Measurements from ENCODE around the gene WIPF3.
"Not testable (repeated sequence)": the region's sequence is repeated elsewhere in the genome, so short reads cannot be mapped to it uniquely, and the experiment has no call there.

WIPF3 gene

DNA sequence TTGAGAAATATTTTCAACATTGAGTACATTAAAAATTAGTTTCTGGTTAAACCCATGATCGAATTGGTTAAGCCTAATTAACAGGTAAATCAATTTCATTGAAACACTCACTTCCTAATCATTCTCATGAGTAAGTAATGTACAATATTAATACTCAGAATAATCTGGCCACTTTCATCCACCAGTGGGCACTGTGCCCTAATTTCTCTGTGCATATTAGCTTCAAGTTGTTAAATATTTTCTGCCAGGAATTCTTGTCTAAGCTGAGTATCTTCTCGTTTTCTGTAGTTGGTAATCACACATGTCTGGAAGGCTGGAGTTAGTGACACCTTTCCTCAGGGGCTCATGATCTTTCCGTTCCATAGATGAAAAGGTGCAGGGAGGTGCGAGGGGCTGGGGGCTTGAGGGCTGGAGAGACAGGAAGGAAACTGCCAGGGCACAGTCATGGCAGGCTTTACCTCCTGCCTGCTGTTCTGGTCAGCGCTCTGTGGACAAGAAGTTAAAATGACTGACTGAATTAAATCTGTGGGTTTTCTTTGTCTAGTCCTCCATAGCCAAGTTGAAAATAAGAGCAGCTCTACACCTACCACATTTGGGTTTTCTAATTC lies 71.9 kb downstream of the WIPF3 start:
- no peak for DNase-seq (ENCODE audit: low read depth in 2 of 2)

DNA sequence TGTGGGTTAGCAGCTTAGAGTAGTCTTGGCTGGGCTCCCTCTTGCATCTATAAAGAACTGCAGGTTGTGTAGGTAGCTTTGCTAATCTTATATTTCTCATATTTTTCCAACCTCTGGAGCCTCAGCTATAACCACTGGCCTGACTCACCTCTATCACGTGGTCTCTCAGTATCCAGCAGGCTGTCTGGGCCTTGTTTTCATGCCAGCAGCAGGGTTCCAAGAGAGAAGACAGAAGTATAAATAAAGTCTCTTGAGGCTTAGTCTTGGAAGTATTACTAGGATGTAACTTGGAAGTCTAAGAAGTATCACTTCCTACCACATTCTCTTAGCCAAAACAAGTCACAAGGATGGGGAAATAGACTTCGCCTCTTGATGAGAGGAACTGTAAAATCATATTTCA lies 73.3 kb downstream of the WIPF3 start:
- DNase-seq (ENCODE audit: low read depth in 2 of 2), result no peak

GRCh38 chr7:29881724-29882123 lies 75.4 kb downstream of the WIPF3 start:
- DNase-seq (ENCODE audit: low read depth in 2 of 2), result no peak

GRCh38 chr7:29882481-29882880 lies 76.2 kb downstream of the WIPF3 start:
- no peak for DNase-seq (ENCODE audit: low read depth in 2 of 2)

- DNase-seq (ENCODE audit: low read depth in 2 of 2), result no peak
These were observed 77.4 kb downstream of the WIPF3 start for GRCh38 chr7:29883462-29884398.

- no peak for DNase-seq (ENCODE audit: low read depth in 2 of 2)
These were observed 78.3 kb downstream of the WIPF3 start for GRCh38 chr7:29884399-29885272.

DNA sequence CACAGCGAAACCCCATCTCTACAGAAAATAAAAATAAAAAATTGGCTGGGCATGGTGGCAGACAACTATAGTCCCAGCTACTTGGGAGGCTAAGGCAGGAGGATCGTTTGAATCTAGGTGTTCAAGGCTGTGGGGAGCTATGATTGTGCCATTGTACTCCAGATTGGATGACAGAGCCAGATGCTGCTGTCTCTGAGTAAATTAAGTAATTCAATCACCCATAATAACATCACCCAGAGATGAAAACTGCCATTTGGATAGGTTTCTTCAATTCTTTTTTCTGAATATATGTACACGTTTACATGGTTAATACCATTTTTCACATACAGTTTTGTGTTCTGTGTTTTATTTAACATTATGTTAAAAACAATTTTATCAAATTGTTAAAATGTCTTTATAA lies 79.3 kb downstream of the WIPF3 start:
- DNase-seq (ENCODE audit: low read depth in 2 of 2), result no peak

DNA sequence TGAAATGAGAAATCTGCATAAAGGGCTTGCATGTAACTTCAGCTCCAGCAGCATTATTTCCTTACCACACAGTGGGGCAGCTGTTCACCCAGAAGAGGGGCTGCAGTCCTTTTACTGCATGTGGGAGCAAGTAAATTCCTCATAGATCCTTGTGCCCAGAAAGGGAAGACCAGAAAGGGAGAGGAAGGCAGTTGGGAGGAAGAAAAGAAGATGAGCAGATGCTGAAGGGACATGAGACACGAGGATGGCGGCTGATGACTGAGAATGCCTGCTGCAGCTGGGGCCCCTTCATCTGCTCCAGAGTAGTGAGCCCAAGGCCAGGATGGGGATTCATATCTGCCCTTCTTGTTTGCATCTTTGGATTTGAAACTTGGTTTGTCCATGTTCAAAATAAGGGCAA lies 80.5 kb downstream of the WIPF3 start:
- no peak for DNase-seq (ENCODE audit: low read depth in 2 of 2)

- no peak for DNase-seq (ENCODE audit: low read depth in 2 of 2)
These were observed 81.7 kb downstream of the WIPF3 start for GRCh38 chr7:29888006-29888405.

DNA sequence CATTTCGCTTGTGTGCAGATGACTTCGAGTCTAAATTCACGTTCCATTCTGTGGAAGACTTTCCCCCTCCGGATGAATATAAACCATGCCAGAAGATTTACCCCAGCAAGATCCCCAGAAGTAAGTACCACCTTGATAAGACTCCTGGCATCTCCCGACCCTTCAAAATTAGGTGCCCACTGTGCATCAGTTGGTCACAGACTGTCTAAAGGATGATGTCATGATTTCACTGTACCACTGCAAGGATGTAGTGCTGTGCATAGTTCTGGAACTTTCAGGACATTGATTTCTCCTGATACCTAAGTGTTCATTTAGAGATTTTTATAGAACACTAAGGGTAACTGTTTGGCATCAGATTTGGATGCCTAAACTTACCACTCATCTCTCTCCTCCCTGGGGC lies 83.0 kb downstream of the WIPF3 start:
- no peak for DNase-seq (ENCODE audit: low read depth in 2 of 2)

DNA sequence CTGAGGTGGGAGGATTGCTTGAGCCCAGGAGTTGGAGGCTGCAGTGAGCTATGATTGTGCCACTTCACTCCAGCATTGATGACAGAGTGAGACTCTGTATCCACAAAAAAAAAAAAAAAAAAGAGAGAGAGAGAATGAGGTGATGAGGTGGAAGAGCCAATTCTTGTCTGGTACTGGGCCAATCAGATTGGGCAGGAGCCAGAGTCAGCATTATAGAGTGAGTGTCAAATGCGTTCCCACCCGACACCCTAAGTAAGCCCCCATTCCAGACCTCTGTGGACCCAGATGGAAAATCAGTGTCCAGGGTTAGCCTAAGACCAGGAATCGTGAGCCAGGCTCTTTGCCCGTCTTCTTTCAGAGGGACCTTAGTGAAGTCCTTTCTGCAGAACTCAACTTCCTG lies 83.9 kb downstream of the WIPF3 start:
- no peak for DNase-seq (ENCODE audit: low read depth in 2 of 2)

- not testable (repeated sequence) for DNase-seq (ENCODE audit: low read depth in 2 of 2)
These were observed 84.5 kb downstream of the WIPF3 start for GRCh38 chr7:29890786-29891185.

DNA sequence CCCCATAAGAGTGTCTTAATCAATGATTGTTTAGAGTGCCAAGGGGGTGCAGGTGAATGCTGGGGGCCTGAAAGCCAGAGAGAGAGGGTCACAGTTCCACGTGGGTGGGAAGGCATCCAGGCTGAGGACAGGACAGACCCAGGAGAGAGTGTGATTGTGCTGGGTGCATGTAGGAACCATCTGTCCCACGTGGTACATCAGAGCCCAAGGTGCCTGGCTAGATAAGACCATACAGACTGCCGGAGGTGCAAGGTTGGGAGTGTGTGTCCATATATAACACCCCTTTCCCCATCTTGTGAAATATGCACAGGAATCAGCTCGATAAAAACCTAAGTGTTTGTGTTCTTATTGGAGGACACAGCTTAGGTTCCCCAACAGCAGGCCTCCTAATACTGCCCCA lies 85.5 kb downstream of the WIPF3 start:
- DNase-seq (ENCODE audit: low read depth in 2 of 2), result no peak

DNA sequence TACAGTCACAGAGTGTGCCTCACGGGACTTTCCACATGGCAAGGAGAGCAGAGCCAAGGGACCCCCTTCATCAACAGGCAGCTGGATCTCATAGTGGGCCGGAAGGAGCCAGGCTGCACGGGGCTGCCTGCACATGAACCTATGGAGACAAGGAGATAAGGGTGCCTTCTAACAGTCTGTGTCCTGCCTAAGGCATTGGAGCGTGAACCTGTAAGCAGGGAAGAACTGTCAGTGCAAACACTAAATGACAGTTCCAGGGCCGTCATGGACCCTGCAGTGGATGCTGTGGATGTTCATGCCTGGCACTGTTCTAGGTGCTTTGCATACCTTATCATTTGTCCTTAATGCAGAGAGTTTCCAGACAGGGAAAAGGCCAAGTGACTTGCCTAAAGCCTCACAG lies 85.9 kb downstream of the WIPF3 start:
- no peak for DNase-seq (ENCODE audit: low read depth in 2 of 2)

GRCh38 chr7:29893351-29893965 lies 87.2 kb downstream of the WIPF3 start:
- DNase-seq (ENCODE audit: low read depth in 2 of 2), result no peak

DNA sequence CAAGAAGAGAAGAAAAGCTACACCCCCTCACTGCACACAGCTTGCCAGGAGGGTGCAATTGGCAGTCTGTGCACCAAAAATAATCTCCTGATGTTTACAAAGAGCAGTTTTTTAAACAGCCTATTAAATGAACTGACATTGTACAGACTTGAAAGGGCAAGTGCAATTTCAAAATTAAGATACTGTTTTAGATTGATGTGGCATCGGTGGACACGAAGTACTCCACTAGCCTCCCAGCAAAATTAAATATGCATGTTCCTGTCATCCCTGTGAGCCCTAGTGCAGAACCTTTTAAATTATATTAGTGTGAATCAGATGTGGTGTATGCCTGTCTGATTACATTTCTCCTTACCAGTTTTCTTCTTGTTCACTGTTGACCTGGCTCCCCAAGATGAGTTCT lies 87.9 kb downstream of the WIPF3 start:
- no peak for DNase-seq (ENCODE audit: low read depth in 2 of 2)

- no peak for DNase-seq (ENCODE audit: low read depth in 2 of 2)
These were observed 89.3 kb downstream of the WIPF3 start for GRCh38 chr7:29895559-29895958.

GRCh38 chr7:29896685-29897411 lies 90.5 kb downstream of the WIPF3 start:
- DNase-seq (ENCODE audit: low read depth in 2 of 2), result no peak

DNA sequence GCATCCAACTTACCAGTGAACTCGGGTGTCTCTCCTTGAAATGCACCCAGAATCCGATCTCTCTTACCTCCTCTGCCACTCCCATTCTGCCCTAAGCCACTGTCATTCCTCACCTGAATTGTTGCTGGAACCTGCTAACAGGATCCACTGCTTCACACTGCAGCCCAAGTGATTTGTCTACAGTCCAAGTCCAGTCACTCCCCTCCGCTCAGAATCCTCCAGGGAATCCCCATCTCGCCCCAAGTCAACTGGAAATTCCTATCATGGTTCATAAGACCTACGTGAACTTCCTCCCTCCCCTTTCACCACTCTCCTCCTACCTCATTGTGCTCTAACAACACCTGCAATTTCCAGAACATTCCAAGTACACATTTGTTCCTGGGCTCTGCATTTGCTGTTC lies 92.0 kb downstream of the WIPF3 start:
- DNase-seq (ENCODE audit: low read depth in 2 of 2), result no peak

- DNase-seq (ENCODE audit: low read depth in 2 of 2), result no peak
These were observed 94.4 kb downstream of the WIPF3 start for GRCh38 chr7:29900745-29901144.

All from stimulated activated CD8-positive, alpha-beta memory T cell treated with anti-CD3 and anti-CD28 coated beads, Interleukin-15, amount 100 ng/mL, for 48 hours (primary cell).